Fibroblast of skin of left biceps (primary cell): ENCODE results near the gene LAD1.

ENCODE experiments used
- DNase-seq, 2 experiments: peaks; one replicate each; pipeline ENCODE4 v3.0.0-alpha.2; 2013; ENCODE audit warnings: low read depth in 2 of 2

Gene LAD1

GRCh38 chr1:201348211-201348566 is 50.9 kb downstream of the LAD1 start:
- DNase-seq: peak; percentile 9 to 15

DNA sequence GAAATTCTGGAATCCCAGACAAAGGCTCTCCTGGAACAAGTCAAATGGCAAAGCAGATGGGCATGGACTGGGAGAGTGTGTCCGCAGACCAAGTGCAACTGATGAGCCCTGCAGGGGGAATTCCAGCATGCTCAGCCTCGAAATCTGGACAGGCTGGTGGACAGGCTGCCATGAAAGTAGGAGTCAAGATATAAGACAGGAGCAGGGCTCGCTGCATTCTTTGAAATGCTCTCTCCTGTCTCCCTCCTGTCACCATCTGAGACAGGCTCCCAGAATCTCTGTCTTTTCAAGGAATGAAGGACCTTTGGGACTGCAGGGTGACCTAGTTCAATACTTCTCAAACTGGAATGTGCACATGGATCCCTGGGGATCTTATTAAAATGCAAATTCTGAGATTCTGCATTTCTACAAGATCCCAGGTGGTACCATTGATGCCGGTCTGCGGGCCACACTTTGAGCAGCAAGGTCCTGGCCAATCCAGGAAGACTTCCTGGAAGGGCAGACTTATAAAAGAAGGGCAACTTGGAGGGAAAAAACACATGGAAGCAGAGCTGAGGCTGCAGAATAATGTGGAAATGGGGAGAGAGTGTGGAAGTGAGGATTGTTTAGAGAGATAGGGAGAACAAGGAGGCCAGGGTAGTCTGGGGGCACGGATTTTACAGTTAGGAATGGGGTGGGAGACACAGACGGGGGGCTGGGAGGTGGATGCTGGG is 51.5 kb downstream of the LAD1 start:
- DNase-seq: no peak

DNA sequence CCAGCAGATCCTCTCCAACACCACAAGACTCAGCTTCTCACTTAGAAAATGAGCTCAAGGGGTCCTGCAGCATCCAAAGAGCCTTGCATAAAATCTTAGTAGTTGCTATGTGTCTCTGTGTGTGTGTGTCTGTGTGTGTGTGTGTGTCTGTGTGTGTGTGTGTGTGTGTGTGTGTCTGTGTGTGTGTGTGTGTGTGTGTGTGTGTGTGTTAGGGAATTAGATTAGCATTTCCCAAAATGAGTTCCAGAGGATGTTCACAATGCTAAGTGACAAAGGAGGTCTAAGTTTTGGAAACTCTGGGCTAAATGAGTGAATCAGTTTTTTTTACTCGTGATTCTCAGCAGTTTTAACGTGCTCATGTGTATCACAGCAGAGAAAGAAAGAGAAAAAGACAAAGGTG is 52.1 kb downstream of the LAD1 start:
- DNase-seq: no peak

DNA sequence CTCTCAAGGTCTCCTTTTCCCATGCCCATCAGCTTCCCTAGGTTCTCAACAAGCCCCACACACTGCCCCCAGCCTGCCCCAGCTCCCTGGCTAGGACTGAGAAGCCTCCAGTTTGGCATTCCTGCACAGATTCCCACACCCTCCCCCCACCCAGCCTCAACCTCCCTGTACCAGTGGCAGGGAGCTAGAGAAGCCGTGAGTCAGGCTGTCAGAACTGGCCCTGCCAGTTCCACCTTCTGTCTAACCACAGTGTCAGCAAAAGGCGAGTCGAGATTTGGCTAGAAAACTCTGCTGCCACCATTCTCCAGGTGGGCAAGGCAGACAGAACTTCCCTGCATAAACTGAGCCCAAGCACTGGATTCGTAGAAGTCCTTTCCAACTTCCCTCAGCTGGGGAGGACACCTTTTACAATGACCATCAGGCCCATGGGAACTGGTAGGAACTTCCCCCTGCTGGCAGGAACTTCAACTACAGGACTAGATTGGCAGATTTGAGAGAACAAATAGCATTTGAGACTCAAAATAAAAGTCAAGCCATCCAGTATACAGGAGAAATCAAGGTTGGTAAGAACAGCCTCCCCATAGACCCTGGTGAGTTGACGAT is 52.7 kb downstream of the LAD1 start:
- peak in 1 of 2 experiments; percentile 5 for DNase-seq

DNA sequence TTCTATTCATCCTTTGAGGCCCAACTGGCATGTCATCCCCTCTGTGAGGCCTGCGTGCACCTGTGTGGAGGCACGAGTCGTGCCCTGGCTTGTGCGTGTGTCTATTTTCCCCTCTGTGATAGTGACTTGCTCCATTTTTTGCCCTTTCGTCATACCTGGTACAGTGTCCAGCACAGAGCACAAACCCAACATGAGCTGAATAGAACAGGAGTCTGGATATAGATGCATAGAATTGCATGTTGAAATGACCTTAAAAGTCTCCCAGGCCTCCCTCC is 54.1 kb downstream of the LAD1 start:
- no peak for DNase-seq

DNA sequence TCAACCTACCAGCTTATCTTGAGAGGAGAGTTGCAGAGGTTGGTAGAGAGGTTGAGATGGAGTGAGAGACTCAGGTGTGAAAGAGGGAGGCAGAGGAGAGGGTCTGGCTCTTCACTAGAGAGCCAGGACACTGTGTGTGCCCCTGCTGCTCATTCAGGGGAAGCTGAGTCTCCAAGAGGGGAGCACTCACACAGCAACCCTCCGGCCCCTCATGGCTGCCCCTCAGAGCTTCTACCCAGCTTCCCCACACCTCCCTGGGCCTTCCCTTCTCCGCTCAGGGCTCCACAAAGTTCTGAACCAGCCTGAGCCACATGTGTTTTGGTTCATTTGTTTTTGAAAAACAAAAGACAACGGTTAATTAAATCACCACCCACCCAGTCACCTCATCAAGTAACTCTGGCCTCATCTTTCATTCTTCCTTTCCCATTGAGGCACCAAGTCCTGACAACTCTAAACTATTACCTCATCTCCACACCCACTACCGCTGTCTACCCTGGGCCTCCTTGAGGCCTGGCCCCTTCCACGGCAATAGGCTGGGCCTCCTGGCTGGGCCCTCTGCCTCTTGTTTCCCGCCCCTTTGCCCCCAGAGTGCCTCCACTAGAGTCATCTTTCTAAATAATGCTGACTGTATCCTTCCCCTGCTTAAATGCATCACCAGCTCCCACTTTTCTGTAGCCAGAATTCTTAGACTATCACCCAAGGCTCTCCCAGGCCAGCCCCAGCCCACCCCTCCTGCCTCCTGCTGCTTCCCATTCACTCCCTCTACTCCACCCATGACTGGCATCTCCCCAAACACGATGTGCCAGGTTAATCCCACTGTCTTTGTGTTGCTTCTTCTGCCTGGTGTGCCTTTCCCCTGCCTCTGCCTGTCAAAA is 54.7 kb downstream of the LAD1 start:
- no peak for DNase-seq

DNA sequence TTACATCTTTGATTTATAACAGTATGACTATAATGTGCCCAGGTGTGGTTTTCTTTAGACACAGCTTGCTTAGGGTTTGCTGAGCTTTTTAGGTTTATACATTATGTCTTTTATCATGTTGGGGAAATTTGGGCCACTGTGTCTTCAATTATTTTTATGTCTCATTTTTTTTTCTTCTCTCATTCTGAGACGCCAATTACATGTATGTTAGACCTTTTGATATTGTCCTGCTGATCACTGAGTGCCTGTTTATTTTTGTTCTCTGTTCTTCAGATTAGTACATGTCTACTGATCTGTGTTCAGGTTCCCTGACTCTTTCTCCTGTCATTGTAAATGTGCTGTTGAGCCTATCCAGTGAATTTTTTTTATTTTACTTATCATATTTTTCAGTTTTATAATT is 57.7 kb downstream of the LAD1 start:
- DNase-seq: no peak

DNA sequence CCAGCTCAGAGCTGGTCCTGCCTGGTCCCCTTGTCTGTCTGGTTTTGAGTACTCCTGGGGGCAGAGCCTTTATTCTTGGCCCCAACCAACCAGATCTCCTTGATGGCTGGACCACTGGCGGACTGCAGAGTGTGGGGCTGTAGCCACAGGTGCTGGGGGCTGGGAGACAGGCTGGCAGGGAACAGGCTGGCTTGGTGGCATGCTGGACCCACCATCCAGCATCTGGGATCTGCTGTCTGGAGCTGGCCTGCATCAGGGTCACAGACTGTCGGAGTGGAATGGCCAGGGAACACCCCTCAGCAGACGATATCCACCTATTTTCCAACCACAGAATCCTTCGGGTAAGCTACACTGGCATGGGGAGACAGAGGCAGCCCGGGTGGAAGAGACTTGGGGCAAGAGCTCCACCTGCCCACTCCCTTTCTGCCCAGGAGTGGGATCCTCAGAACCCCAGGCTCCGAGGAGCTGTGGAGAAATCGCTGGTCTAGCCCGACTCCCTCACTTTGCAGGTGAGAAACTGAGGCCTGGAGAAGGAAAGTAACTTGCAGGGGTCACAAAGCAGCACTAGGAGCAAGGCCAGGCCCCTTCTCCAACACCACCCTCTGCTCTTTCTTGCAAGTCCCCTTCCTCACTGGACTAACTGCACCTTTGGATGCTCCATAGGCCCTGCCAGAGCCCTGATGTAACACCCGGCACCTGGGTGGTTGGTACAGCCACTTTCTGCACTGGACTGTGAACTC is 62.2 kb downstream of the LAD1 start:
- DNase-seq: no peak

DNA sequence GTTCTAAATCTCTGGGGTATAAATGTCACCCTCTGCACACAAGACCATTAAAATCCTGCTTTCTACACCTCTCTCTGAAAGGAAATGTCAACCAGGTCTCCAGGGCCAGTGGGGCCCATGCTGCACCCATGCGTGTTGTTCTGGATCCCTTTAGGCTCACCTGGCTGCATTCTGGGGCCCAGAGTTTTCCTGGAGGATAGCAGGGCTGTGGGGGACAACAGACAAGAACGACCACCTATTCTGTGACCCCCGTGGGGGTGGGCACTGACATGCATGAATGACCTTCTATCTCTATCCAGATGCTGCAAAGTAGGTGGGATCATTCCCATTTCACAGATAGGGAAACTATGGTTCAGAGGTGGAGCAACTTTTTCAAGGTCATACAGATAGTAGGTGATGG is 63.2 kb downstream of the LAD1 start:
- no peak for DNase-seq

GRCh38 chr1:201335174-201335870 is 63.8 kb downstream of the LAD1 start:
- no peak for DNase-seq

DNA sequence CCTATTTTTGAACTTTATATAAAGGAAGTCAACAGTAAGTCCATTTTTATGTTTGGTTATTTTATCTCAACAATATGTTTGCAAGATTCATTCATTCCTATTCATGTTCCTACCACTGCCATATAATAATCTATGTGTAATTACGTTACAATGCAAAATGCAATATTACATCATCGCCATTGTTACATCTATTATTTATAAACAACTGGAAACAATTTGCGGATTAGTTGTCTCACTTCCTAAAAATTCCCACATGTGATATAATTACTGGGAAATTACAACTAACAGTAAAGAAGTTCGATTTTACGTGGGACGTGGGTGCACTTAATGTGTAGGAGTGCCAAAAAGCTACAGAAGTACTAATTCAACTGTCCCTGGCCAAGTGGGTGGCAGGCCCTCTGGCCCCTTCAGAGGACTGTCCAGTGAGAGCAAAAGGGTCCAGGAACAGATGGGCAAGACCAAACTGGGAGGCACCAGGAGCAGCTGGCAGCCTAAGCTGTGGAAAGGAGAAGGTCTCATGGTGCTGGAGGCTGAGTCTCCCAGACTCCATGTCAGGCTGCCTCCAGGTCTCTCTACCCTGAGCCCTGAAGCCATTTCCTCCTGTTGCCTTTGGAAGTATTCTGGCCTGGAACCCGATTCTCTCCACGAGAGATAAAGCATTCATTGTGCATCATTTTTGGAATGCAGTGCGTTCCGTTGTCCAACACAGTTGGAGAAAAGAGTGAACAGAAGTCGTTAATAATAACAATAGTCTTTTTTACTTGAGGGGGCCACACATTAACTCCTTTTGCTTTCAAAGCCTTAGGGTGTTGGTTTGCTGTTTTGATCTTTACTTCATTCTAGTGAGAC is 64.6 kb downstream of the LAD1 start:
- DNase-seq: peak in 1 of 2 experiments; percentile 14

DNA sequence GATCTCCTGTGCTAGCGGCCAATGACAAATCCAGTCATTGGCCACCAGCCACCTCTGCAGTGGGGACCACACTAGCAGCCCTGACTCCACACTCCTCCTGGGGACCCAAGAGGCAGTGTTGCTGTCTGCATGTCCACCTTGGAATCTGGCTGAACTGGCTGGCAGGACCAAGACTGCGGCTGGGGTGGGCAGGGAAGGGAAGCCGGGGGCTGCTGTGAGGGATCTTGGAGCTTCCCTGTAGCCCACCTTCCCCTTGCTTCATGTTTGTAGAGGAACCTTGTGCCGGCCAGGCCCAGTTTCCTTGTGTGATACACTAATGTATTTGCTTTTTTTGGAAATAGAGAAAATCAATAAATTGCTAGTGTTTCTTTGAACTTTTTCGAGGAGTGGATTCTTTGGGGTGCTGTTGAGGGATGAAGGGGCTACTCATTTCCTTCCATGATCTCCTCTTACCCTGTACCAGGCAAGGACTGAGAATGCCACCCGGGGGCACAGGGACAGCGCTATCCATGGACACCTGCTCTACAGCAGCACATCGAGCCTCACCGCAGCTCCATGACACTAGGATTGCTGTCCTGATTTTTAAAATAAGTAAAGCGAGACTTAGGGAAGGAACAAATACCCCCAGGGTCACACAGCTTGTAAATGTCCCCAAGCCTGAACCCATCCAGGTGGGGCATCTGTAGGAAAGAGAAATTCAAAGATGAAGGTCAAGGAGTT is 66.3 kb downstream of the LAD1 start:
- DNase-seq: no peak

- DNase-seq: no peak
Measured at GRCh38 chr1:201332021-201332420, 67.1 kb downstream of the LAD1 start.

DNA sequence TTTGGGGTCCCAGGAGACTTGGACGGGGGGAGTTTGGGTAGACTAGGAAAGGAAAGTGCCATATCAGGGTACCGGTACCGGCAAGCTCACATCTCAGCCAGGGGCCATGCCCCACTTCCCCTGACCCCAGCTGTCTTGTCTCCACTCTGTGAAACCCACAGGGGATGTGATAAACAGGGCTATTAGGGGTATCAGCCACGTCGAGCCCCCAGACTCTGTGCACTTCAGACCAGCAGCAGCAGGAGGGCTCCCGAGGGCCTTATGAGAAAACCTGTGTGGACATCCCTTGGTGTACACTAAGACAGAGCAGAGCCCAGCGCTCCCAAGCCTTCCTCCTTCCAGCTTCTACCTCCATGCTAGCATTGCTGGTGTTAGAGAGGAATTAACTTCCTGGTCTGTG is 68.0 kb downstream of the LAD1 start:
- no peak for DNase-seq
